Ectodermal cell (in vitro differentiated cells): ENCODE results near the gene EDEM2.
"Not testable (repeated sequence)": the region's sequence is repeated elsewhere in the genome, so short reads cannot be mapped to it uniquely, and the experiment has no call there.

ENCODE experiments used
- H3K27ac ChIP-seq: 2 replicates; pipeline ENCODE4 v1.7.0; 2013; ENCODE audit warnings: mild to moderate bottlenecking, low read depth, low read length; ENCODE audit not compliant: insufficient read depth, poor library complexity, severe bottlenecking
- H3K27me3 ChIP-seq: 2 replicates; pipeline ENCODE4 v1.7.0; 2013; ENCODE audit warnings: mild to moderate bottlenecking, low read length; ENCODE audit not compliant: insufficient read depth, control insufficient read depth, poor library complexity, severe bottlenecking
- H3K36me3 ChIP-seq: one replicate; pipeline ENCODE4 v1.7.0; 2013; ENCODE audit warnings: low read length; ENCODE audit not compliant: control insufficient read depth, insufficient read depth
- H3K4me1 ChIP-seq: one replicate; pipeline ENCODE4 v1.7.0; 2013; ENCODE audit warnings: low read length; ENCODE audit not compliant: control insufficient read depth, insufficient read depth
- H3K4me3 ChIP-seq: 2 replicates; pipeline ENCODE4 v1.7.0; 2013; ENCODE audit warnings: low read depth, low read length, control low read depth; ENCODE audit not compliant: insufficient read depth
- H3K9me3 ChIP-seq: 2 replicates; pipeline ENCODE4 v1.7.0; 2013; ENCODE audit warnings: mild to moderate bottlenecking, low read length, moderate library complexity; ENCODE audit not compliant: control insufficient read depth
- WGBS, 2 experiments: methylation state at CpG; one replicate each; pipeline ENCODE4 v1.1.7; 2013; ENCODE audit warnings: missing lambda C conversion rate in 2 of 2; 5-methylcytosine and 5-hydroxymethylcytosine counted together

Gene EDEM2

GRCh38 chr20:35088231-35089145 lies 58.6 kb downstream of the EDEM2 start:
- Histone ChIP-seq H3K27me3 (no peaks in the 10 kb centered on the region), H3K4me1 (peaks cover 9% of the 10 kb centered on the region), H3K27ac (no peak overlapping the region), H3K36me3 (peaks cover 3% of the 10 kb centered on the region), H3K9me3 (no peaks in the 10 kb centered on the region), H3K4me3 (no peak overlapping the region)
- 95 to 100% methylated on average over 2 of the region's 2 CpGs for WGBS, 2 experiments

GRCh38 chr20:35087791-35088190 lies 59.3 kb downstream of the EDEM2 start:
- no peaks in the 10 kb centered on the region for H3K9me3 ChIP-seq
- no peak overlapping the region for H3K4me3 ChIP-seq
- H3K27me3 ChIP-seq: no peaks in the 10 kb centered on the region
- no peak overlapping the region for H3K27ac ChIP-seq
- peaks cover 6% of the 10 kb centered on the region for H3K4me1 ChIP-seq
- peaks cover 3% of the 10 kb centered on the region for H3K36me3 ChIP-seq
- 95 to 98% methylated on average over 3 of the region's 5 CpGs for WGBS, 2 experiments

DNA sequence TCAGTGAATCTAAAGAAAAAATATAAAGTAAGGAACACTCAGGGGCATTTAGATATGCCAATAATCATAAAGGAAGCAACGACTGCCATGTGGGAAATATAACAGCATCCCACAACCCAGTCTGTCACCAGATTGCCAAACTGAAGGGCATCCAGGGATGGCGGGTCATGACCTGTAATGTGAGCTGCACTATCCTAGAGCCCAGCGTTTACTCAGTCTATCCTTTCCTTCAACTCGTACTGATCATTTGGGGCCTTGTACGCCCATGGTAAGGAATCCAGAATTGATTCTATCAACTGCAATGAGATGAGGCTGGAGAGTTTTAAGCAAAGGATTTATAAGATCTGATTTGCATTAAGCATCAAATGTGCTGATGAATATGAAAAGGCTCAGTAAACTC lies 59.8 kb downstream of the EDEM2 start:
- Histone ChIP-seq H3K9me3 (no peaks in the 10 kb centered on the region), H3K36me3 (peaks cover 3% of the 10 kb centered on the region), H3K27me3 (no peaks in the 10 kb centered on the region), H3K27ac (no peak overlapping the region), H3K4me3 (no peak overlapping the region), H3K4me1 (peaks cover 6% of the 10 kb centered on the region)
- 94 to 95% methylated on average over 5 of the region's 5 CpGs for WGBS, 2 experiments

- no peaks in the 10 kb centered on the region for H3K27me3 ChIP-seq
- H3K9me3 ChIP-seq: no peaks in the 10 kb centered on the region
- no peak overlapping the region for H3K4me3 ChIP-seq
- H3K36me3 ChIP-seq: peaks cover 3% of the 10 kb centered on the region
- H3K27ac ChIP-seq: no peak overlapping the region
- no peaks in the 10 kb centered on the region for H3K4me1 ChIP-seq
- 91 to 95% methylated on average over 11 of the region's 11 CpGs for WGBS, 2 experiments
These were observed 61.5 kb downstream of the EDEM2 start for GRCh38 chr20:35085477-35086225.

DNA sequence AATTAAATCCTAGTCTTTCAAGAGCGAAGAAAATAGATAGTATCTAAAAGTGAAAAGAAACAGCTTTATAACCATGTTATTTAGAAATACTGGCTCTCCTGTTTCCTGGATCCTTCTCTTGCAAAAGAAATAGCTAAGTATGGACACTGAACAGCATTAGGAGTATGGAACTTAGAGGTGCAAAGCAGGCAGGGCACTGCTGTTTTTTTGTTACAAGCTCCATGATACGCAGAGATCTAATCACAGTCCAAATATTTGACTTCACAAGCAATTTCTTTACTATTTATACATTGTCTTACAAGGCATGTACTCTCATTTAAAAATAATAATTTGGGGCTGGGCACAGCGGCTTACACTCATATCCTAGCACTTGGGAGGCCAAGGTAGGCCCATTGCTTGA lies 62.1 kb downstream of the EDEM2 start:
- no peaks in the 10 kb centered on the region for H3K4me1 ChIP-seq
- no peaks in the 10 kb centered on the region for H3K27me3 ChIP-seq
- no peak overlapping the region for H3K27ac ChIP-seq
- 92 to 96% methylated on average over 3 of the region's 3 CpGs for WGBS, 2 experiments
- H3K4me3 ChIP-seq: no peak overlapping the region
- H3K9me3 ChIP-seq: no peaks in the 10 kb centered on the region
- H3K36me3 ChIP-seq: peaks cover 3% of the 10 kb centered on the region

- not testable (repeated sequence) for H3K27ac ChIP-seq, H3K4me3 ChIP-seq, H3K9me3 ChIP-seq, H3K4me1 ChIP-seq, H3K27me3 ChIP-seq
- H3K36me3 ChIP-seq: peaks cover 18% of the 10 kb centered on the region
- 96 to 98% methylated on average over 5 of the region's 5 CpGs for WGBS, 2 experiments
These were observed 66.8 kb downstream of the EDEM2 start for GRCh38 chr20:35080348-35080642.

GRCh38 chr20:35079472-35080347 lies 67.4 kb downstream of the EDEM2 start:
- H3K27me3 ChIP-seq: no peaks in the 10 kb centered on the region
- 80 to 95% methylated on average over 7 of the region's 8 CpGs for WGBS, 2 experiments
- H3K36me3 ChIP-seq: peaks cover 18% of the 10 kb centered on the region
- no peaks in the 10 kb centered on the region for H3K9me3 ChIP-seq
- no peak overlapping the region for H3K4me3 ChIP-seq
- H3K27ac ChIP-seq: no peak overlapping the region
- no peaks in the 10 kb centered on the region for H3K4me1 ChIP-seq

- no peak overlapping the region for H3K27ac ChIP-seq
- no peaks in the 10 kb centered on the region for H3K4me1 ChIP-seq
- 97 to 98% methylated on average over 3 to 5 of the region's 5 CpGs for WGBS, 2 experiments
- H3K4me3 ChIP-seq: no peak overlapping the region
- no peaks in the 10 kb centered on the region for H3K9me3 ChIP-seq
- no peaks in the 10 kb centered on the region for H3K27me3 ChIP-seq
- peaks cover 18% of the 10 kb centered on the region for H3K36me3 ChIP-seq
These were observed 69.3 kb downstream of the EDEM2 start for GRCh38 chr20:35077872-35078271.

DNA sequence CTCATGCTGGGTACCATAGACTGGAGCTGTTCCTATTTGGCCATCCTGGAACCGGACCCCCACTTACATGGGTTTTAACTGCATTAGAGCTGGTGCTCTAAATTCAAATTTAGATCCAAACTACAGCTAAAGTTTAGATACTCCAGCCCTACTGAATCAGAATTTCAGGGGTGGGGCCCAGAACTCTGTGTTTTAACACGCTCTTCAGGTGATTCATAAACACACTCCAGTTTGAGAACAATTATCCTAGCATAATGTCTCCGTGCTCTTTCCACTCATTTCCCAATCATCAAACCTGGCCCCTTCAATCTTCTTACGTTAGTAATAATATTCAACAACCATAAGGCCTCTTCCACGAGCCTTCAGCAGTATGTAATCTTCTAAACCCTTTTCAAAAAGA lies 69.8 kb downstream of the EDEM2 start:
- H3K27ac ChIP-seq: no peak overlapping the region
- H3K4me3 ChIP-seq: no peak overlapping the region
- WGBS, 2 experiments: 94 to 95% methylated on average over 5 of the region's 5 CpGs
- H3K36me3 ChIP-seq: peaks cover 18% of the 10 kb centered on the region
- H3K9me3 ChIP-seq: no peaks in the 10 kb centered on the region
- no peaks in the 10 kb centered on the region for H3K4me1 ChIP-seq
- no peaks in the 10 kb centered on the region for H3K27me3 ChIP-seq
